WTC11 (cell line): ENCODE results near the gene BDH1. TPM values are rescaled to one million over a fixed set of nuclear protein-coding genes. Genes with fewer than 3 reads are reported as not detected.

Experiments
- ATAC-seq: fragments of 200-7000 bp; cut with Tn5 transposase; 2 replicates; pipeline ENCODE4 v1.10.0; 2021; ENCODE audit warnings: mild to moderate bottlenecking, moderate library complexity
- CTCF ChIA-PET: fragments of 300-600 bp; sonication (Branson Sonifier 250); formaldehyde crosslinking; loops from one replicate; lab custom pipeline; 2021; ENCODE audit warnings: antibody characterized with exemption; lab: Charles Lee
- POLR2A ChIA-PET: fragments of 350-600 bp; sonication (Branson Sonifier 250); formaldehyde crosslinking; loops from one replicate; lab custom pipeline; 2021; ENCODE audit warnings: antibody characterized with exemption; lab: Charles Lee
- DNase-seq: peaks from one replicate; pipeline ENCODE4 v3.0.0; 2021; ENCODE audit warnings: low spot score
- H3K27ac Mint-ChIP-seq: 2 replicates; pipeline ENCODE4 v1.8.0; 2021; ENCODE audit warnings: mixed read lengths
- H3K27me3 Mint-ChIP-seq: 2 replicates; pipeline ENCODE4 v1.8.0; 2021; ENCODE audit warnings: low read depth, mild to moderate bottlenecking, moderate library complexity, mixed read lengths
- H3K36me3 Mint-ChIP-seq: 2 replicates; pipeline ENCODE4 v1.8.0; 2021; ENCODE audit warnings: mixed read lengths
- H3K4me1 Mint-ChIP-seq: 2 replicates; pipeline ENCODE4 v1.8.0; 2022; ENCODE audit warnings: mixed read lengths
- H3K4me3 Mint-ChIP-seq: 2 replicates; pipeline ENCODE4 v1.8.0; 2021; ENCODE audit warnings: mild to moderate bottlenecking, moderate library complexity, mixed read lengths
- H3K9me3 Mint-ChIP-seq: 2 replicates; pipeline ENCODE4 v1.8.0; 2021; ENCODE audit warnings: mixed read lengths
- CREM ChIP-seq: sonication (generic); formaldehyde crosslinking; IDR thresholded peaks from 2 replicates; pipeline ENCODE4 v1.8.1; 2022; ENCODE audit warnings: mild to moderate bottlenecking, missing genetic modification reagents, moderate library complexity
- EMX1 ChIP-seq: fragments of 250-450 bp; sonication (Bioruptor Pico); IDR thresholded peaks from 2 replicates; pipeline ENCODE4 v1.8.0; 2021; ENCODE audit warnings: mild to moderate bottlenecking
- IRF2 ChIP-seq: sonication (generic); formaldehyde crosslinking; IDR thresholded peaks from 2 replicates; pipeline ENCODE4 v1.8.0; 2022; ENCODE audit warnings: low read depth, missing genetic modification reagents, borderline replicate concordance
- MYBL2 ChIP-seq: sonication (generic); formaldehyde crosslinking; IDR thresholded peaks from 2 replicates; pipeline ENCODE4 v1.8.1; 2023; ENCODE audit warnings: mild to moderate bottlenecking, moderate library complexity, missing genetic modification reagents
- SMAD3 ChIP-seq: sonication (generic); formaldehyde crosslinking; IDR thresholded peaks from 2 replicates; pipeline ENCODE4 v1.8.0; 2022; ENCODE audit warnings: missing genetic modification reagents, mild to moderate bottlenecking, borderline replicate concordance
- SMAD4 ChIP-seq: sonication (generic); formaldehyde crosslinking; IDR thresholded peaks from 2 replicates; pipeline ENCODE4 v1.8.0; 2022; ENCODE audit warnings: mild to moderate bottlenecking, missing genetic modification reagents
- SP1 ChIP-seq: sonication (generic); formaldehyde crosslinking; conservative IDR thresholded peaks from 2 replicates; pipeline ENCODE4 v1.8.1; 2022; ENCODE audit warnings: missing genetic modification reagents
- total RNA-seq: library from RNA; stranded (reverse); gene quantifications from 3 replicates; pipeline ENCODE4 v1.2.3, GENCODE V29; 2021
- TF ChIP-seq, protein P1 (sequence below): fragments of 250-450 bp; sonication (Bioruptor Pico); IDR thresholded peaks from 2 replicates; pipeline ENCODE4 v1.9.0; 2021; ENCODE audit warnings: mild to moderate bottlenecking
- TF ChIP-seq, protein P2 (sequence below): fragments of 250-450 bp; sonication (Bioruptor Pico); IDR thresholded peaks from 2 replicates; pipeline ENCODE4 v1.9.0; 2021; ENCODE audit warnings: moderate library complexity, mild to moderate bottlenecking, inconsistent platforms, borderline replicate concordance
- TF ChIP-seq, protein P3 (sequence below): sonication (generic); formaldehyde crosslinking; IDR thresholded peaks from 2 replicates; pipeline ENCODE4 v1.8.0; 2023; ENCODE audit warnings: mild to moderate bottlenecking, missing genetic modification reagents
- TF ChIP-seq, protein P4 (sequence below): sonication (generic); formaldehyde crosslinking; conservative IDR thresholded peaks from 2 replicates; pipeline ENCODE4 v1.8.1; 2023; ENCODE audit warnings: mild to moderate bottlenecking, low read depth, missing genetic modification reagents, moderate library complexity
- TF ChIP-seq, protein P5 (sequence below): sonication (generic); formaldehyde crosslinking; IDR thresholded peaks from 2 replicates; pipeline ENCODE4 v1.8.0; 2022; ENCODE audit warnings: missing genetic modification reagents
- TF ChIP-seq, protein P6 (sequence below): fragments of 250-450 bp; sonication (Bioruptor Pico); conservative IDR thresholded peaks from 2 replicates; pipeline ENCODE4 v1.9.0; 2021; ENCODE audit warnings: mild to moderate bottlenecking
- TF ChIP-seq, protein P7 (sequence below): sonication (generic); formaldehyde crosslinking; IDR thresholded peaks from 2 replicates; pipeline ENCODE4 v1.8.1; 2022; ENCODE audit warnings: mild to moderate bottlenecking, missing genetic modification reagents, moderate library complexity, borderline replicate concordance
- TF ChIP-seq, protein P8 (sequence below): sonication (generic); formaldehyde crosslinking; IDR thresholded peaks from 2 replicates; pipeline ENCODE4 v1.8.1; 2023; ENCODE audit warnings: mild to moderate bottlenecking, missing genetic modification reagents

Gene BDH1
- total RNA-seq, 1 experiment from 2014 or later, result 26.8 TPM

DNA sequence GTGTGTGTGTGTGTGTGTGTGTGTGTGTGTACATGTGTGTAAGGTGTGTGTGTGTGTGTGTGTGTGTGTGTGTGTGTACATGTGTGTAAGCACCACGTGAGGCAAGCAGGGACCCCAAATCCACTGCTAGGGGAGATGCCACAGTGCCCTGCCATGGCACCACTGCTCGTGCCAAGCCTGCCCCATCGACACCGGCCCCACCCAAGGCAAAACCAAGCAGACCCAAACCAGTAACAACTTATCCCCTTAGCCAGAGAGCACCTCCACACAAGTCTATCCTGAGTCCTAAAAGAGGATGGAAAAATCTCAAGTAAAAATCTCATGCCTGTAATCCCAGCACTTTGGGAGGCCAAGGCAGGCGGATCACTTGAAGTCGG is 45.1 kb downstream of the BDH1 start (continued):
- TF ChIP-seq, protein P1, sequence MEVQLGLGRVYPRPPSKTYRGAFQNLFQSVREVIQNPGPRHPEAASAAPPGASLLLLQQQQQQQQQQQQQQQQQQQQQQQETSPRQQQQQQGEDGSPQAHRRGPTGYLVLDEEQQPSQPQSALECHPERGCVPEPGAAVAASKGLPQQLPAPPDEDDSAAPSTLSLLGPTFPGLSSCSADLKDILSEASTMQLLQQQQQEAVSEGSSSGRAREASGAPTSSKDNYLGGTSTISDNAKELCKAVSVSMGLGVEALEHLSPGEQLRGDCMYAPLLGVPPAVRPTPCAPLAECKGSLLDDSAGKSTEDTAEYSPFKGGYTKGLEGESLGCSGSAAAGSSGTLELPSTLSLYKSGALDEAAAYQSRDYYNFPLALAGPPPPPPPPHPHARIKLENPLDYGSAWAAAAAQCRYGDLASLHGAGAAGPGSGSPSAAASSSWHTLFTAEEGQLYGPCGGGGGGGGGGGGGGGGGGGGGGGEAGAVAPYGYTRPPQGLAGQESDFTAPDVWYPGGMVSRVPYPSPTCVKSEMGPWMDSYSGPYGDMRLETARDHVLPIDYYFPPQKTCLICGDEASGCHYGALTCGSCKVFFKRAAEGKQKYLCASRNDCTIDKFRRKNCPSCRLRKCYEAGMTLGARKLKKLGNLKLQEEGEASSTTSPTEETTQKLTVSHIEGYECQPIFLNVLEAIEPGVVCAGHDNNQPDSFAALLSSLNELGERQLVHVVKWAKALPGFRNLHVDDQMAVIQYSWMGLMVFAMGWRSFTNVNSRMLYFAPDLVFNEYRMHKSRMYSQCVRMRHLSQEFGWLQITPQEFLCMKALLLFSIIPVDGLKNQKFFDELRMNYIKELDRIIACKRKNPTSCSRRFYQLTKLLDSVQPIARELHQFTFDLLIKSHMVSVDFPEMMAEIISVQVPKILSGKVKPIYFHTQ (CRISPR knock-in tag), result no peak
- TF ChIP-seq SP1 (CRISPR knock-in tag), result no peak
- TF ChIP-seq, protein P2, sequence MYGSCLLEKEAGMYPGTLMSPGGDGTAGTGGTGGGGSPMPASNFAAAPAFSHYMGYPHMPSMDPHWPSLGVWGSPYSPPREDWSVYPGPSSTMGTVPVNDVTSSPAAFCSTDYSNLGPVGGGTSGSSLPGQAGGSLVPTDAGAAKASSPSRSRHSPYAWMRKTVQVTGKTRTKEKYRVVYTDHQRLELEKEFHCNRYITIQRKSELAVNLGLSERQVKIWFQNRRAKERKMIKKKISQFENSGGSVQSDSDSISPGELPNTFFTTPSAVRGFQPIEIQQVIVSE (CRISPR knock-in tag), result no peak
- no peak for TF ChIP-seq IRF2 (CRISPR knock-in tag)
- no peak for TF ChIP-seq SMAD3 (CRISPR knock-in tag)
- no peak for TF ChIP-seq SMAD4 (CRISPR knock-in tag)

DNA sequence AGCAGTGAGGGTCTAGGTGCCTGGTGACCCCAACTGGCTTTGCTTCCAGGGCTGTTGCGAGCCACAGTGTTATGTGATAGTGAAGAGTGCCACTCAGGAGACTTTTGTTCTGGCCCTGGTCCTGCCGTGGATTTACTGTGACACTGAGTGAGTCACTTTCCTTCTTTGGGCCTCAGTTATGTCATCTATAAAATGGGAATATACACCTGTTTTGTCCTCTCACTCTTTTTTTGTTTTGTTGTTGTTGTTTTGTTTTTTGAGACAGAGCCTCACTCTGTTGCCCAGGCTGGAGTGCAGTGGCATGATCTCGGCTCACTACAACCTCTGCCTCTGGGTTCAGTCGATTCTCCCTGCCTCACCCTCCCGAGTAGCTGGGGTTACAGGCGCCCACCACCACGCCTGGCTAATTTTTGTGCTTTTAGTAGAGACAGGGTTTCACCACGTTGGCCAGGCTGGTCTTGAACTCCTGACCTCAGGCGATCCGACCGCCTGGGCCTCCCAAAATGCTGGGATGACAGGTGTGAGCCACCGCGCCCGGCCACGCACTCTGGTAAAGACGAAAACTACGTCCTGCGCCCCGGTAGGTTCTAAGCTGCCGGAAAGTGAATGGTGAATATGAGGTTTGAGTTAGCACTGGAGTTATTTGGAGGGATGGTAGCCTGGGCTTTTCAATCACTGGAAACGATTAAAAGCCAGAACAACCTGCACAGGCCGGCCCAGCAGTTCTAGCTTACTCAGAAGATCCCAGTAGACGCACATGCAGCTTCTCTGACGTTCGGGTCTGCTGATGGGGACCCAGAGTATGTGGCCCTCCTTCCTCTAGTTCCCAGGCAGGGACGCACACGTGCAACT is 46.6 kb downstream of the BDH1 start:
- POLR2A ChIA-PET, result no interaction called here
- Mint-ChIP-seq H3K27me3 (no peaks in the 10 kb centered on the region), H3K27ac (no peak overlapping the region), H3K4me3 (peak overlapping the region; percentile 59), H3K4me1 (peaks cover 17% of the 10 kb centered on the region), H3K36me3 (peaks cover 3% of the 10 kb centered on the region), H3K9me3 (no peaks in the 10 kb centered on the region)
- no peak for DNase-seq
- ATAC-seq, result no peak
- CTCF ChIA-PET, result interaction anchor here (0.5 to 1.7 kb wide), 20 partner anchors 8 to 479 kb away, joined by 3 to 7 read pairs (median 4); partner anchors contain the start of gene MELTF
- no peak for TF ChIP-seq CREM (CRISPR knock-in tag)
- TF ChIP-seq, protein P3, sequence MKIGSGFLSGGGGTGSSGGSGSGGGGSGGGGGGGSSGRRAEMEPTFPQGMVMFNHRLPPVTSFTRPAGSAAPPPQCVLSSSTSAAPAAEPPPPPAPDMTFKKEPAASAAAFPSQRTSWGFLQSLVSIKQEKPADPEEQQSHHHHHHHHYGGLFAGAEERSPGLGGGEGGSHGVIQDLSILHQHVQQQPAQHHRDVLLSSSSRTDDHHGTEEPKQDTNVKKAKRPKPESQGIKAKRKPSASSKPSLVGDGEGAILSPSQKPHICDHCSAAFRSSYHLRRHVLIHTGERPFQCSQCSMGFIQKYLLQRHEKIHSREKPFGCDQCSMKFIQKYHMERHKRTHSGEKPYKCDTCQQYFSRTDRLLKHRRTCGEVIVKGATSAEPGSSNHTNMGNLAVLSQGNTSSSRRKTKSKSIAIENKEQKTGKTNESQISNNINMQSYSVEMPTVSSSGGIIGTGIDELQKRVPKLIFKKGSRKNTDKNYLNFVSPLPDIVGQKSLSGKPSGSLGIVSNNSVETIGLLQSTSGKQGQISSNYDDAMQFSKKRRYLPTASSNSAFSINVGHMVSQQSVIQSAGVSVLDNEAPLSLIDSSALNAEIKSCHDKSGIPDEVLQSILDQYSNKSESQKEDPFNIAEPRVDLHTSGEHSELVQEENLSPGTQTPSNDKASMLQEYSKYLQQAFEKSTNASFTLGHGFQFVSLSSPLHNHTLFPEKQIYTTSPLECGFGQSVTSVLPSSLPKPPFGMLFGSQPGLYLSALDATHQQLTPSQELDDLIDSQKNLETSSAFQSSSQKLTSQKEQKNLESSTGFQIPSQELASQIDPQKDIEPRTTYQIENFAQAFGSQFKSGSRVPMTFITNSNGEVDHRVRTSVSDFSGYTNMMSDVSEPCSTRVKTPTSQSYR (CRISPR knock-in tag), result no peak
- TF ChIP-seq, protein P4, sequence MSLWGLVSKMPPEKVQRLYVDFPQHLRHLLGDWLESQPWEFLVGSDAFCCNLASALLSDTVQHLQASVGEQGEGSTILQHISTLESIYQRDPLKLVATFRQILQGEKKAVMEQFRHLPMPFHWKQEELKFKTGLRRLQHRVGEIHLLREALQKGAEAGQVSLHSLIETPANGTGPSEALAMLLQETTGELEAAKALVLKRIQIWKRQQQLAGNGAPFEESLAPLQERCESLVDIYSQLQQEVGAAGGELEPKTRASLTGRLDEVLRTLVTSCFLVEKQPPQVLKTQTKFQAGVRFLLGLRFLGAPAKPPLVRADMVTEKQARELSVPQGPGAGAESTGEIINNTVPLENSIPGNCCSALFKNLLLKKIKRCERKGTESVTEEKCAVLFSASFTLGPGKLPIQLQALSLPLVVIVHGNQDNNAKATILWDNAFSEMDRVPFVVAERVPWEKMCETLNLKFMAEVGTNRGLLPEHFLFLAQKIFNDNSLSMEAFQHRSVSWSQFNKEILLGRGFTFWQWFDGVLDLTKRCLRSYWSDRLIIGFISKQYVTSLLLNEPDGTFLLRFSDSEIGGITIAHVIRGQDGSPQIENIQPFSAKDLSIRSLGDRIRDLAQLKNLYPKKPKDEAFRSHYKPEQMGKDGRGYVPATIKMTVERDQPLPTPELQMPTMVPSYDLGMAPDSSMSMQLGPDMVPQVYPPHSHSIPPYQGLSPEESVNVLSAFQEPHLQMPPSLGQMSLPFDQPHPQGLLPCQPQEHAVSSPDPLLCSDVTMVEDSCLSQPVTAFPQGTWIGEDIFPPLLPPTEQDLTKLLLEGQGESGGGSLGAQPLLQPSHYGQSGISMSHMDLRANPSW (CRISPR knock-in tag), result no peak
- TF ChIP-seq, protein P5, sequence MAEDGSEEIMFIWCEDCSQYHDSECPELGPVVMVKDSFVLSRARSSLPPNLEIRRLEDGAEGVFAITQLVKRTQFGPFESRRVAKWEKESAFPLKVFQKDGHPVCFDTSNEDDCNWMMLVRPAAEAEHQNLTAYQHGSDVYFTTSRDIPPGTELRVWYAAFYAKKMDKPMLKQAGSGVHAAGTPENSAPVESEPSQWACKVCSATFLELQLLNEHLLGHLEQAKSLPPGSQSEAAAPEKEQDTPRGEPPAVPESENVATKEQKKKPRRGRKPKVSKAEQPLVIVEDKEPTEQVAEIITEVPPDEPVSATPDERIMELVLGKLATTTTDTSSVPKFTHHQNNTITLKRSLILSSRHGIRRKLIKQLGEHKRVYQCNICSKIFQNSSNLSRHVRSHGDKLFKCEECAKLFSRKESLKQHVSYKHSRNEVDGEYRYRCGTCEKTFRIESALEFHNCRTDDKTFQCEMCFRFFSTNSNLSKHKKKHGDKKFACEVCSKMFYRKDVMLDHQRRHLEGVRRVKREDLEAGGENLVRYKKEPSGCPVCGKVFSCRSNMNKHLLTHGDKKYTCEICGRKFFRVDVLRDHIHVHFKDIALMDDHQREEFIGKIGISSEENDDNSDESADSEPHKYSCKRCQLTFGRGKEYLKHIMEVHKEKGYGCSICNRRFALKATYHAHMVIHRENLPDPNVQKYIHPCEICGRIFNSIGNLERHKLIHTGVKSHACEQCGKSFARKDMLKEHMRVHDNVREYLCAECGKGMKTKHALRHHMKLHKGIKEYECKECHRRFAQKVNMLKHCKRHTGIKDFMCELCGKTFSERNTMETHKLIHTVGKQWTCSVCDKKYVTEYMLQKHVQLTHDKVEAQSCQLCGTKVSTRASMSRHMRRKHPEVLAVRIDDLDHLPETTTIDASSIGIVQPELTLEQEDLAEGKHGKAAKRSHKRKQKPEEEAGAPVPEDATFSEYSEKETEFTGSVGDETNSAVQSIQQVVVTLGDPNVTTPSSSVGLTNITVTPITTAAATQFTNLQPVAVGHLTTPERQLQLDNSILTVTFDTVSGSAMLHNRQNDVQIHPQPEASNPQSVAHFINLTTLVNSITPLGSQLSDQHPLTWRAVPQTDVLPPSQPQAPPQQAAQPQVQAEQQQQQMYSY, result no peak
- no peak for TF ChIP-seq MYBL2 (CRISPR knock-in tag)
- TF ChIP-seq, protein P6, sequence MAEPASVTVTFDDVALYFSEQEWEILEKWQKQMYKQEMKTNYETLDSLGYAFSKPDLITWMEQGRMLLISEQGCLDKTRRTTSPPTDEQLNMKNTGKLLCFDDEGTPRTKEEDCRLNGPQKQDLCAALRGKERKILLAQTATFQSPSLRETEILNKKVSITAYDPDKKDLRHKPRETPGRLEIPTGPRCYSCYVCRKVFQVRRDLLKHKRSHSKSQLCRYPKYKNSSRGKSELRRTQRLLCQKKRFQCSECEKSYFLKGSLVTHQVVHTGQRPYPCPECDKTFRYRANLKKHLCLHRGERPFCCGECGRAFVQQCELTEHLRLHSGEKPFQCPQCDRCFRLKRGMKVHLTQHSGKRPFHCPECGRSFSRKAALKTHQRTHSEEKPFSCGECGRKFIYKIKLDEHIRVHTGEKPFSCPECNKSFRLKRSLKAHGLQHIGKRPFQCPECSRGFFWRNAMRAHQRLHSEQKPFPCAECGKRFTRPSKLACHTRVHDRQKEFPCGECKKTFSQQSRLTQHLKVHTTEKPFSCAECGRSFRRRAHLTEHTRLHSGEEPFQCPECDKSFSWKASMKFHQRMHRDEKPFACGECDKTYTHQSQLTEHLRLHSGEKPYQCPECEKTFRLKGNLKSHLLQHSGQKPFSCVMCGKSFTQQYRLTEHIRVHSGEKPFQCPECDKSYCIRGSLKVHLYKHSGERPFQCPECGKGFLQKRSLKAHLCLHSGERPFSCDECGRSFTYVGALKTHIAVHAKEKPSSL (CRISPR knock-in tag), result no peak
- TF ChIP-seq, protein P7, sequence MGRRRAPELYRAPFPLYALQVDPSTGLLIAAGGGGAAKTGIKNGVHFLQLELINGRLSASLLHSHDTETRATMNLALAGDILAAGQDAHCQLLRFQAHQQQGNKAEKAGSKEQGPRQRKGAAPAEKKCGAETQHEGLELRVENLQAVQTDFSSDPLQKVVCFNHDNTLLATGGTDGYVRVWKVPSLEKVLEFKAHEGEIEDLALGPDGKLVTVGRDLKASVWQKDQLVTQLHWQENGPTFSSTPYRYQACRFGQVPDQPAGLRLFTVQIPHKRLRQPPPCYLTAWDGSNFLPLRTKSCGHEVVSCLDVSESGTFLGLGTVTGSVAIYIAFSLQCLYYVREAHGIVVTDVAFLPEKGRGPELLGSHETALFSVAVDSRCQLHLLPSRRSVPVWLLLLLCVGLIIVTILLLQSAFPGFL (CRISPR knock-in tag), result no peak
- TF ChIP-seq, protein P8, sequence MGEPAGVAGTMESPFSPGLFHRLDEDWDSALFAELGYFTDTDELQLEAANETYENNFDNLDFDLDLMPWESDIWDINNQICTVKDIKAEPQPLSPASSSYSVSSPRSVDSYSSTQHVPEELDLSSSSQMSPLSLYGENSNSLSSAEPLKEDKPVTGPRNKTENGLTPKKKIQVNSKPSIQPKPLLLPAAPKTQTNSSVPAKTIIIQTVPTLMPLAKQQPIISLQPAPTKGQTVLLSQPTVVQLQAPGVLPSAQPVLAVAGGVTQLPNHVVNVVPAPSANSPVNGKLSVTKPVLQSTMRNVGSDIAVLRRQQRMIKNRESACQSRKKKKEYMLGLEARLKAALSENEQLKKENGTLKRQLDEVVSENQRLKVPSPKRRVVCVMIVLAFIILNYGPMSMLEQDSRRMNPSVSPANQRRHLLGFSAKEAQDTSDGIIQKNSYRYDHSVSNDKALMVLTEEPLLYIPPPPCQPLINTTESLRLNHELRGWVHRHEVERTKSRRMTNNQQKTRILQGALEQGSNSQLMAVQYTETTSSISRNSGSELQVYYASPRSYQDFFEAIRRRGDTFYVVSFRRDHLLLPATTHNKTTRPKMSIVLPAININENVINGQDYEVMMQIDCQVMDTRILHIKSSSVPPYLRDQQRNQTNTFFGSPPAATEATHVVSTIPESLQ, result no peak
- no peak for TF ChIP-seq EMX1 (CRISPR knock-in tag)
